ENCODE results near the gene ANKRD42. TPM values are rescaled to one million over a fixed set of nuclear protein-coding genes. Genes with fewer than 3 reads are reported as not detected.

Gene ANKRD42
- total and polyA plus RNA-seq, 2 experiments from 2014 or later: 5.3 to 5.7 TPM

GRCh38 chr11:83153764-83154163, 39.7 kb upstream of the ANKRD42 start:
- Histone ChIP-seq H3K9me2 (ENCODE audit: insufficient read depth) (no peaks in the 10 kb centered on the region), H3K4me2 (no peak overlapping the region), H3K36me3 (ENCODE audit: insufficient read depth) (0 out of 2 replicates have a peak, but pooled peaks cover 4% of the 10 kb centered on the region), H3K4me3 (no peak overlapping the region), H3K27ac (ENCODE audit: low read depth) (no peak overlapping the region), H3F3A (replicated peaks; ENCODE audit: low read depth) (no peaks in the 10 kb centered on the region), H4K20me1 (replicated peaks; ENCODE audit: insufficient read depth) (peaks cover 6% of the 10 kb centered on the region), H3K27me3 (ENCODE audit: insufficient read depth) (no peaks in the 10 kb centered on the region), H3K79me2 (replicated peaks; ENCODE audit: insufficient read depth) (peaks cover 18% of the 10 kb centered on the region), H3K4me1 (ENCODE audit: insufficient read depth) (no peaks in the 10 kb centered on the region), H2AFZ (no peak overlapping the region)
- no peaks in the 10 kb centered on the region for H3K9me3 Mint-ChIP-seq
- DNase-seq (ENCODE audit: low spot score) (no peak), ATAC-seq (no peak)
- H3K27ac Mint-ChIP-seq: no peak overlapping the region
- no peaks in the 10 kb centered on the region; the same call in 2 of the 3 replicates for H3K4me1 Mint-ChIP-seq
- no peak for TF ChIP-seq POLR2AphosphoS5 (IDR thresholded peaks at IDR 0.05; ENCODE audit: low read depth)
- TF ChIP-seq CREB1 (CRISPR knock-in tag; IDR thresholded peaks at IDR 0.05; ENCODE audit: low read depth): no peak
- no peak for TF ChIP-seq ETS1 (IDR thresholded peaks at IDR 0.05)
- no peak for TF ChIP-seq ZNF462 (CRISPR knock-in tag; IDR thresholded peaks at IDR 0.05)
- peaks cover 16% of the 10 kb centered on the region for H3K36me3 Mint-ChIP-seq (ENCODE audit: low read depth)
- no peak overlapping the region for H3K4me3 Mint-ChIP-seq
- peaks cover 8% of the 10 kb centered on the region for H3K27me3 Mint-ChIP-seq (ENCODE audit: insufficient read depth, low read depth, poor library complexity)

Data from GM23338 (cell line).